IMR-90 (cell line): ENCODE measurements around the gene TMEM139. TPM values are rescaled to one million over a fixed set of nuclear protein-coding genes. Genes with fewer than 3 reads are reported as not detected.

Experiments used
- ATAC-seq: fragments of 200-7000 bp; cut with Tn5 transposase; 2 replicates; pipeline ENCODE4 v1.9.1; 2020; ENCODE audit warnings: low read depth, mild to moderate bottlenecking, moderate library complexity
- BruUV-seq: library from RNA; stranded (reverse); fragments of 400-500 nt; replicated peaks from 2 replicates; lab custom pipeline; 2021; lab: Mats Ljungman, UMichigan
- CTCF ChIA-PET: fragments of 300-600 bp; formaldehyde crosslinking; extraction: SDS; loops from one replicate; lab custom pipeline; 2021; ENCODE audit warnings: antibody characterized with exemption; lab: Yijun Ruan, JAX
- POLR2A ChIA-PET: fragments of 300-600 bp; sonication (Branson Sonifier 250); formaldehyde crosslinking; loops from one replicate; lab custom pipeline; 2022; ENCODE audit warnings: antibody characterized with exemption; ENCODE audit not compliant: unreplicated experiment; lab: Charles Lee
- DNase-seq: peaks from one replicate; pipeline ENCODE4 v3.0.0; 2013
- H2AFZ ChIP-seq: replicated peaks from 2 replicates; pipeline ENCODE3; 2013; ENCODE audit warnings: low read length, mild to moderate bottlenecking; ENCODE audit not compliant: poor library complexity
- H2AK5ac ChIP-seq: 2 replicates; pipeline ENCODE4 v1.6.1; 2013; ENCODE audit warnings: low read depth, low read length, inconsistent platforms
- H2AK9ac ChIP-seq: replicated peaks from 2 replicates; pipeline ENCODE3; 2013; ENCODE audit warnings: mild to moderate bottlenecking, low read depth, low read length, moderate library complexity; ENCODE audit not compliant: poor library complexity
- H2BK120ac ChIP-seq: 2 replicates; pipeline ENCODE4 v1.6.1; 2013; ENCODE audit warnings: low read depth, low read length, inconsistent platforms
- H2BK15ac ChIP-seq: 3 replicates; pipeline ENCODE4 v1.6.1; 2013; ENCODE audit warnings: low read depth, low read length, inconsistent platforms
- H2BK20ac ChIP-seq: 2 replicates; pipeline ENCODE4 v1.6.1; 2013; ENCODE audit warnings: low read depth, mild to moderate bottlenecking, inconsistent platforms, low read length, moderate library complexity
- H2BK5ac ChIP-seq: 2 replicates; pipeline ENCODE4 v1.6.1; 2013; ENCODE audit warnings: mild to moderate bottlenecking, low read depth, low read length, inconsistent platforms; ENCODE audit not compliant: poor library complexity, severe bottlenecking
- H3K14ac ChIP-seq: replicated peaks from 2 replicates; pipeline ENCODE4 v1.6.1; 2013; ENCODE audit warnings: low read depth, low read length, inconsistent platforms
- H3K18ac ChIP-seq: 2 replicates; pipeline ENCODE4 v1.6.1; 2013; ENCODE audit warnings: low read depth, low read length, control low read depth
- H3K23ac ChIP-seq: 2 replicates; pipeline ENCODE4 v1.6.1; 2013; ENCODE audit warnings: low read depth, low read length, inconsistent platforms
- H3K27ac ChIP-seq: 2 replicates; pipeline ENCODE4 v1.5.1; 2013; ENCODE audit warnings: mild to moderate bottlenecking, control low read depth, low read length; ENCODE audit not compliant: insufficient read depth
- H3K27me3 ChIP-seq: 2 replicates; pipeline ENCODE4 v1.6.1; 2013; ENCODE audit warnings: low read length; ENCODE audit not compliant: control insufficient read depth, insufficient read depth
- H3K36me3 ChIP-seq: 2 replicates; pipeline ENCODE4 v1.6.1; 2013; ENCODE audit warnings: low read length, mixed read lengths; ENCODE audit not compliant: control insufficient read depth, insufficient read depth
- H3K4ac ChIP-seq: 2 replicates; pipeline ENCODE4 v1.6.1; 2013; ENCODE audit warnings: low read depth, low read length, inconsistent platforms
- H3K4me1 ChIP-seq: 2 replicates; pipeline ENCODE4 v1.6.1; 2013; ENCODE audit warnings: low read length, mixed read lengths; ENCODE audit not compliant: control insufficient read depth, insufficient read depth
- H3K4me2 ChIP-seq: 2 replicates; pipeline ENCODE4 v1.6.1; 2013; ENCODE audit warnings: low read depth, mild to moderate bottlenecking, control low read depth, low read length, moderate library complexity
- H3K4me3 ChIP-seq: 2 replicates; pipeline ENCODE4 v1.5.1; 2013; ENCODE audit warnings: low read depth, mild to moderate bottlenecking, control low read depth, low read length, moderate library complexity; ENCODE audit not compliant: insufficient read depth
- H3K56ac ChIP-seq: 2 replicates; pipeline ENCODE4 v1.6.1; 2013; ENCODE audit warnings: low read length, inconsistent platforms; ENCODE audit not compliant: insufficient read depth; ENCODE audit errors: extremely low read depth
- H3K79me1 ChIP-seq, 2 experiments: 2 replicates each; pipeline ENCODE4 v1.6.1; 2013; ENCODE audit warnings: low read length in 2 of 2, inconsistent platforms in 1 of 2, low read depth in 1 of 2
- H3K9ac ChIP-seq: 2 replicates; pipeline ENCODE4 v1.6.1; 2013; ENCODE audit warnings: low read depth, low read length, control low read depth
- H3K9me1 ChIP-seq: 2 replicates; pipeline ENCODE4 v1.6.1; 2013; ENCODE audit warnings: low read length, inconsistent platforms; ENCODE audit not compliant: insufficient read depth
- H3K9me3 ChIP-seq: 2 replicates; pipeline ENCODE4 v1.6.1; 2013; ENCODE audit warnings: low read length; ENCODE audit not compliant: control insufficient read depth, insufficient read depth
- H4K20me1 ChIP-seq: 2 replicates; pipeline ENCODE4 v1.6.1; 2013; ENCODE audit warnings: low read length, inconsistent platforms; ENCODE audit not compliant: insufficient read depth
- H4K5ac ChIP-seq: 2 replicates; pipeline ENCODE4 v1.6.1; 2013; ENCODE audit warnings: mild to moderate bottlenecking, low read depth, low read length, control low read depth
- H4K8ac ChIP-seq, 2 experiments: 2 replicates each; pipeline ENCODE4 v1.6.1; 2013; ENCODE audit warnings: low read depth in 2 of 2, low read length in 2 of 2, control low read depth in 1 of 2, inconsistent platforms in 1 of 2
- H4K91ac ChIP-seq: 2 replicates; pipeline ENCODE4 v1.6.1; 2013; ENCODE audit warnings: low read depth, low read length, inconsistent platforms; ENCODE audit not compliant: insufficient read depth
- BHLHE40 ChIP-seq: fragments of 150-350 bp; IDR thresholded peaks from 2 replicates; pipeline ENCODE4 v1.6.1; 2016; ENCODE audit warnings: mild to moderate bottlenecking, low read depth, low read length
- CEBPB ChIP-seq: IDR thresholded peaks from 2 replicates; pipeline ENCODE4 v1.6.1; 2012; ENCODE audit warnings: low read depth, low read length, improper control_type of control experiment
- CHD1 ChIP-seq: IDR thresholded peaks from 2 replicates; pipeline ENCODE4 v1.6.1; 2012; ENCODE audit warnings: low read depth, low read length, improper control_type of control experiment
- FOS ChIP-seq: fragments of 150-350 bp; IDR thresholded peaks from 2 replicates; pipeline ENCODE4 v1.6.1; 2016; ENCODE audit warnings: low read depth, low read length
- MAFK ChIP-seq: IDR thresholded peaks from 2 replicates; pipeline ENCODE4 v1.6.1; 2012; ENCODE audit warnings: low read depth, low read length, improper control_type of control experiment
- MAZ ChIP-seq: IDR thresholded peaks from 2 replicates; pipeline ENCODE4 v1.6.1; 2012; ENCODE audit warnings: low read depth, mild to moderate bottlenecking, low read length, improper control_type of control experiment, moderate library complexity, borderline replicate concordance
- MXI1 ChIP-seq: IDR thresholded peaks from 2 replicates; pipeline ENCODE4 v1.6.1; 2012; ENCODE audit warnings: low read depth, mild to moderate bottlenecking, low read length, moderate library complexity, borderline replicate concordance
- POLR2A ChIP-seq: IDR thresholded peaks from 2 replicates; pipeline ENCODE4 v1.6.1; 2012; ENCODE audit warnings: mild to moderate bottlenecking, low read depth, low read length
- RAD21 ChIP-seq: IDR thresholded peaks from 2 replicates; pipeline ENCODE4 v1.6.1; 2012; ENCODE audit warnings: low read length, improper control_type of control experiment
- RFX5 ChIP-seq: IDR thresholded peaks from 2 replicates; pipeline ENCODE4 v1.8.0; 2012; ENCODE audit warnings: low read depth, mild to moderate bottlenecking, low read length, moderate library complexity
- WGBS, 2 experiments: methylation state at CpG; one replicate each; pipeline versions ENCODE4 v1.1.5 to v1.1.7; 2013; ENCODE audit warnings: missing lambda C conversion rate in 2 of 2; ENCODE audit not compliant: insufficient read length in 1 of 2; ENCODE audit errors: extremely low coverage in 2 of 2; 5-methylcytosine and 5-hydroxymethylcytosine counted together
- dilution Hi-C: fragments of 300-500 bp; cut with HindIII; formaldehyde crosslinking; loops from one replicate; pipeline ENCODE4 v1.14.3; 2018; ENCODE audit warnings: low sequenced_read_pairs; ENCODE audit not compliant: unreplicated experiment
- in situ Hi-C: fragments of 300-500 bp; cut with MboI; formaldehyde crosslinking; loops from 3 replicates; pipeline ENCODE4 v1.14.3; 2019; ENCODE audit warnings: low sequenced_read_pairs, inconsistent platforms, mixed read lengths
- intact Hi-C: fragments of 100-400 bp; cut with micrococcal nuclease; formaldehyde crosslinking; loops from 2 replicates; pipeline ENCODE4 v1.10.0; 2022
- polyA plus RNA-seq, 3 experiments: library from polyadenylated mRNA; depleted of rRNA; stranded (reverse); fragments of >200 nt; gene quantifications; 2 replicates each; pipeline ENCODE4 v1.2.3, GENCODE V29; 2012; ENCODE audit warnings: low replicate concordance in 1 of 3
- total RNA-seq: library from RNA; depleted of rRNA; stranded (reverse); fragments of >200 nt; gene quantifications from 2 replicates; pipeline ENCODE4 v1.2.3, GENCODE V29; 2012
- TF ChIP-seq, protein P1 (sequence below): conservative IDR thresholded peaks from 2 replicates; pipeline ENCODE4 v1.5.1; 2012; ENCODE audit warnings: mild to moderate bottlenecking, low read depth, low read length, improper control_type of control experiment

Gene TMEM139
- total and polyA plus RNA-seq, 2 of the 4 experiments (the other 2 are of a cell fraction), result 0.07 TPM; not detected in 1

DNA sequence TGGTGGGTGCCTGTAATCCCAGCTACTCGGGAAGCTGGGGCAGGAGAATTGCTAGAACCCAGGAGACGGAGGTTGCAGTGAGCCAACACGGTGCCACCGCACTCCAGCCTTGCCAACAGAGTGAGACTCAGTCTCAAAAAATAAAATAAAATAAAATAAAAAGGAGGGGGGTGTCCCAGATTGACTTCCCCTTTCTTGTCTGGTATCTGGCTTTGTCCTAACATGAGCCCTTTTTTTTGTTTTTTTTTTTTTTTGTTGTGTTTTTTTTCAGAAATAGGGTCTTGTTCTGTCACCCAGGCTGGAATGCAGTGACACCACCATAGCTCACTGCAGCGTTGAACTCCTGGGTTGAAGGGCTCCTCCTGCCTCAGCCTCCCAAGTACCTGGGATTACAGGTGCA, 8.1 kb downstream of the TMEM139 start:
- no peak overlapping the region for H2BK5ac ChIP-seq
- H3K9me3 ChIP-seq, result no peaks in the 10 kb centered on the region
- H2AK5ac ChIP-seq, result no peak overlapping the region
- no peak overlapping the region for H4K5ac ChIP-seq
- no peak overlapping the region for H3K4me3 ChIP-seq
- H3K4me2 ChIP-seq, result no peak overlapping the region
- no peak overlapping the region for H2BK20ac ChIP-seq
- in situ Hi-C loops, result no loop called here
- H2BK15ac ChIP-seq, result no peak overlapping the region
- H3K27me3 ChIP-seq, result no peaks in the 10 kb centered on the region
- TF ChIP-seq, protein P1, sequence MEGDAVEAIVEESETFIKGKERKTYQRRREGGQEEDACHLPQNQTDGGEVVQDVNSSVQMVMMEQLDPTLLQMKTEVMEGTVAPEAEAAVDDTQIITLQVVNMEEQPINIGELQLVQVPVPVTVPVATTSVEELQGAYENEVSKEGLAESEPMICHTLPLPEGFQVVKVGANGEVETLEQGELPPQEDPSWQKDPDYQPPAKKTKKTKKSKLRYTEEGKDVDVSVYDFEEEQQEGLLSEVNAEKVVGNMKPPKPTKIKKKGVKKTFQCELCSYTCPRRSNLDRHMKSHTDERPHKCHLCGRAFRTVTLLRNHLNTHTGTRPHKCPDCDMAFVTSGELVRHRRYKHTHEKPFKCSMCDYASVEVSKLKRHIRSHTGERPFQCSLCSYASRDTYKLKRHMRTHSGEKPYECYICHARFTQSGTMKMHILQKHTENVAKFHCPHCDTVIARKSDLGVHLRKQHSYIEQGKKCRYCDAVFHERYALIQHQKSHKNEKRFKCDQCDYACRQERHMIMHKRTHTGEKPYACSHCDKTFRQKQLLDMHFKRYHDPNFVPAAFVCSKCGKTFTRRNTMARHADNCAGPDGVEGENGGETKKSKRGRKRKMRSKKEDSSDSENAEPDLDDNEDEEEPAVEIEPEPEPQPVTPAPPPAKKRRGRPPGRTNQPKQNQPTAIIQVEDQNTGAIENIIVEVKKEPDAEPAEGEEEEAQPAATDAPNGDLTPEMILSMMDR, result no peak
- TF ChIP-seq BHLHE40 (no peak), POLR2A (no peak), RAD21 (no peak), MXI1 (no peak), CEBPB (no peak), CHD1 (no peak), MAZ (no peak), FOS (no peak), MAFK (no peak), RFX5 (no peak)
- peaks cover 28% of the 10 kb centered on the region for H3K36me3 ChIP-seq
- WGBS, 2 experiments, result no CpG with 5 or more reads among the region's 5 CpGs
- no peak overlapping the region for H2AK9ac ChIP-seq
- dilution Hi-C loops, result no loop called here
- ATAC-seq (no peak), DNase-seq (no peak)
- ChIA-PET POLR2A (no interaction called here), CTCF (interaction anchor here (1.3 kb wide), 1 partner anchor 53 kb away, joined by 4 read pairs; no protein-coding TSS in a partner anchor)
- no peak overlapping the region for H3K18ac ChIP-seq
- no TSS peak for BruUV-seq
- peaks cover 16 to 47% of the 10 kb centered on the region in 2 experiments; a peak in 3 of 4 replicates for H3K79me1 ChIP-seq
- H4K91ac ChIP-seq, result no peak overlapping the region
- no peak overlapping the region for H2AFZ ChIP-seq
- H3K9ac ChIP-seq, result no peak overlapping the region
- H2BK120ac ChIP-seq, result no peak overlapping the region
- no peak overlapping the region for H3K4ac ChIP-seq
- H3K4me1 ChIP-seq, result peaks cover 9% of the 10 kb centered on the region
- peaks cover 9% of the 10 kb centered on the region; the same call in 1 of the 2 replicates for H4K20me1 ChIP-seq
- no peak overlapping the region for H3K56ac ChIP-seq
- H3K23ac ChIP-seq, result no peak overlapping the region
- H3K14ac ChIP-seq, result no peak overlapping the region
- intact Hi-C loops, result no loop called here
- no peak overlapping the region for H4K8ac ChIP-seq
- no peak overlapping the region for H3K27ac ChIP-seq
- peaks cover 9% of the 10 kb centered on the region for H3K9me1 ChIP-seq
